SK-N-SH (cell line): Measurements from ENCODE around the gene CALN1. TPM values are rescaled to one million over a fixed set of nuclear protein-coding genes. Genes with fewer than 3 reads are reported as not detected.

Source experiments
- CTCF ChIA-PET: fragments of 300-600, 350-600 bp; formaldehyde crosslinking; extraction: SDS; loops from one replicate; lab custom pipeline; 2021; lab: Yijun Ruan, JAX
- POLR2A ChIA-PET: fragments of 350-600 bp; sonication (Branson Sonifier 250); formaldehyde crosslinking; extraction: SDS; loops from one replicate; lab custom pipeline; 2020; ENCODE audit warnings: antibody characterized with exemption, inconsistent platforms; lab: Yijun Ruan, JAX
- DNase-seq: peaks from one replicate; pipeline ENCODE4 v3.0.0; 2012
- H2AFZ ChIP-seq: fragments of 200-600 bp; sonication (generic); 2 replicates; pipeline ENCODE4 v1.8.1; 2016; ENCODE audit warnings: antibody characterized with exemption, mild to moderate bottlenecking, low read depth
- H3F3A ChIP-seq: fragments of 200-600 bp; sonication (generic); replicated peaks from 2 replicates; pipeline ENCODE3; 2016; ENCODE audit warnings: antibody characterized with exemption, mild to moderate bottlenecking; ENCODE audit not compliant: insufficient read depth
- H3K27ac ChIP-seq, 2 experiments: fragments of 200-500 bp in 1 of 2; fragments of 200-600 bp in 1 of 2; sonication (Bioruptor generic) in 1 of 2; sonication (generic), shearing (Covaris generic) in 1 of 2; 2 replicates each; pipeline versions ENCODE4 v1.5.1 to v1.6.1; 2014 to 2016; ENCODE audit warnings: low read depth in 2 of 2, inconsistent platforms in 1 of 2, low read length in 1 of 2, mild to moderate bottlenecking in 1 of 2, mixed read lengths in 1 of 2
- H3K27me3 ChIP-seq: fragments of 200-600 bp; sonication (generic), shearing (Covaris generic); 2 replicates; pipeline ENCODE4 v1.6.1; 2016; ENCODE audit warnings: mixed run types; ENCODE audit not compliant: insufficient read depth
- H3K36me3 ChIP-seq, 2 experiments: fragments of 200-500 bp in 1 of 2; fragments of 200-600 bp in 1 of 2; sonication (Bioruptor generic) in 1 of 2; sonication (generic) in 1 of 2; replicated peaks in 1 of 2; 2 replicates each; pipeline versions ENCODE3 to v1.5.1; 2014 to 2016; ENCODE audit warnings: low read length in 1 of 2, mild to moderate bottlenecking in 1 of 2; ENCODE audit not compliant: insufficient read depth in 2 of 2, control insufficient read depth in 1 of 2
- H3K4me1 ChIP-seq, 2 experiments: fragments of 200-500 bp in 1 of 2; fragments of 200-600 bp in 1 of 2; sonication (Bioruptor generic) in 1 of 2; sonication (generic), shearing (Covaris generic) in 1 of 2; 2 replicates each; pipeline versions ENCODE4 v1.5.1 to v1.6.1; 2014 to 2016; ENCODE audit warnings: low read depth in 1 of 2, low read length in 1 of 2, mixed run types in 1 of 2; ENCODE audit not compliant: insufficient read depth in 2 of 2, control insufficient read depth in 1 of 2
- H3K4me2 ChIP-seq: fragments of 200-600 bp; sonication (generic), shearing (Covaris generic); 2 replicates; pipeline ENCODE4 v1.6.1; 2017; ENCODE audit warnings: mixed run types
- H3K4me3 ChIP-seq, 2 experiments: fragments of 200-500 bp in 1 of 2; fragments of 200-600 bp in 1 of 2; sonication (Bioruptor generic) in 1 of 2; sonication (generic), shearing (Covaris generic) in 1 of 2; 2 replicates each; pipeline versions ENCODE4 v1.5.1 to v1.8.1; 2014 to 2016; ENCODE audit warnings: low read depth in 2 of 2, inconsistent platforms in 1 of 2, low read length in 1 of 2, mild to moderate bottlenecking in 1 of 2, mixed read lengths in 1 of 2, moderate library complexity in 1 of 2
- H3K79me2 ChIP-seq: fragments of 200-600 bp; sonication (generic); 2 replicates; pipeline ENCODE4 v1.8.1; 2017; ENCODE audit warnings: mild to moderate bottlenecking; ENCODE audit not compliant: insufficient read depth
- H3K9ac ChIP-seq: fragments of 200-600 bp; sonication (generic); 2 replicates; pipeline ENCODE4 v1.6.1; 2017; ENCODE audit warnings: mixed run types
- H3K9me2 ChIP-seq: fragments of 200-600 bp; sonication (generic); 2 replicates; pipeline ENCODE4 v1.6.1; 2017; ENCODE audit warnings: mixed run types
- H3K9me3 ChIP-seq: fragments of 200-600 bp; sonication (generic); 2 replicates; pipeline ENCODE4 v1.6.1; 2017; ENCODE audit warnings: mixed run types, mild to moderate bottlenecking, moderate library complexity
- H4K20me1 ChIP-seq: fragments of 200-600 bp; sonication (generic); 2 replicates; pipeline ENCODE4 v1.6.1; 2017; ENCODE audit warnings: mild to moderate bottlenecking, mixed run types; ENCODE audit not compliant: insufficient read depth
- CTCF ChIP-seq: fragments of 200-600 bp; sonication (generic); IDR thresholded peaks from 2 replicates; pipeline ENCODE4 v1.6.1; 2017; ENCODE audit warnings: antibody characterized with exemption, mild to moderate bottlenecking, moderate library complexity
- EP300 ChIP-seq, 2 experiments: IDR thresholded peaks; 2 replicates each; pipeline versions ENCODE4 v1.4.0 to v1.6.1; 2012; ENCODE audit warnings: borderline replicate concordance in 1 of 2, low read depth in 1 of 2, low read length in 1 of 2
- EZH2phosphoT487 ChIP-seq: fragments of 200-600 bp; sonication (generic); IDR thresholded peaks from 2 replicates; pipeline ENCODE4 v1.6.1; 2017; ENCODE audit warnings: low read depth, mixed run types, mild to moderate bottlenecking, antibody characterized with exemption, moderate library complexity, borderline replicate concordance
- GATA2 ChIP-seq: sonication (generic); formaldehyde crosslinking; IDR thresholded peaks from 2 replicates; pipeline ENCODE4 v1.5.0; 2020; ENCODE audit warnings: mild to moderate bottlenecking, missing genetic modification reagents
- IRF3 ChIP-seq: fragments of 150-350 bp; IDR thresholded peaks from 2 replicates; pipeline ENCODE4 v1.6.1; 2016; ENCODE audit warnings: mild to moderate bottlenecking, low read depth, low read length
- MXI1 ChIP-seq: IDR thresholded peaks from 2 replicates; pipeline ENCODE4 v1.6.1; 2012; ENCODE audit warnings: mild to moderate bottlenecking, low read depth, low read length, improper control_type of control experiment
- NFIC ChIP-seq: IDR thresholded peaks from 2 replicates; pipeline ENCODE4 v1.4.0; 2012; ENCODE audit warnings: borderline replicate concordance
- POLR2AphosphoS5 ChIP-seq: IDR thresholded peaks from 2 replicates; pipeline ENCODE4 v1.6.1; 2012; ENCODE audit warnings: low read depth, low read length
- RAD21 ChIP-seq: IDR thresholded peaks from 2 replicates; pipeline ENCODE4 v1.6.1; 2012; ENCODE audit warnings: mild to moderate bottlenecking, low read length
- REST ChIP-seq: IDR thresholded peaks from 2 replicates; pipeline ENCODE4 v1.6.1; 2012; ENCODE audit warnings: mild to moderate bottlenecking, low read depth, low read length, moderate library complexity
- RFX5 ChIP-seq: IDR thresholded peaks from 2 replicates; pipeline ENCODE4 v1.6.1; 2012; ENCODE audit warnings: mild to moderate bottlenecking, improper control_type of control experiment, low read length
- RXRA ChIP-seq: IDR thresholded peaks from 2 replicates; pipeline ENCODE4 v1.4.0; 2012; ENCODE audit warnings: low read depth, mild to moderate bottlenecking, borderline replicate concordance
- SMC3 ChIP-seq: IDR thresholded peaks from 2 replicates; pipeline ENCODE4 v1.6.1; 2012; ENCODE audit warnings: low read depth, low read length, improper control_type of control experiment
- TCF12 ChIP-seq: IDR thresholded peaks from 2 replicates; pipeline ENCODE4 v1.4.0; 2012
- TEAD4 ChIP-seq: IDR thresholded peaks from 2 replicates; pipeline ENCODE4 v1.4.0; 2012; ENCODE audit warnings: mild to moderate bottlenecking, borderline replicate concordance; ENCODE audit not compliant: insufficient read depth
- ZBTB33 ChIP-seq: IDR thresholded peaks from 2 replicates; pipeline ENCODE4 v1.4.0; 2012; ENCODE audit warnings: low read depth, borderline replicate concordance
- WGBS: methylation state at CpG from one replicate; pipeline ENCODE4 v1.1.6; 2017; ENCODE audit warnings: low lambda C conversion rate; 5-methylcytosine and 5-hydroxymethylcytosine counted together
- polyA plus RNA-seq, 3 experiments: library from polyadenylated mRNA; depleted of rRNA; stranded (reverse); fragments of >200 nt; gene quantifications; 2 replicates each; pipeline ENCODE4 v1.2.3, GENCODE V29; 2012

Gene CALN1
- polyA plus RNA-seq, 1 of the 3 experiments (the other 2 are of a cell fraction), result not detected

GRCh38 chr7:71752171-71752935, 659.8 kb downstream of the CALN1 start:
- WGBS, result 1% methylated on average over 12 of the region's 43 CpGs
- Histone ChIP-seq H3K4me1 (no peaks in the 10 kb centered on the region), H3K27ac (no peak overlapping the region), H3K9ac (no peak overlapping the region), H3F3A (no peaks in the 10 kb centered on the region), H3K36me3 (no peaks in the 10 kb centered on the region), H3K4me3 (peak overlapping the region in 1 of 2 experiments; percentile 48; a peak in 2 of 4 replicates), H4K20me1 (no peaks in the 10 kb centered on the region), H3K27me3 (no peaks in the 10 kb centered on the region)
- TF ChIP-seq EP300 (IDR thresholded peaks at IDR 0.05; ENCODE audit: borderline replicate concordance in 1 of 2, low read depth in 1 of 2, low read length in 1 of 2) (no peak), CTCF (peak; percentile 70), TCF12 (no peak), SMC3 (peak; percentile 52), RAD21 (peak; percentile 73), REST (no peak), GATA2 (no peak), EZH2phosphoT487 (no peak), POLR2AphosphoS5 (no peak)
- TF ChIP-seq, all 33 proteins: peak for 3
- Histone ChIP-seq H3K9me3 (no peaks in the 10 kb centered on the region), H3K79me2 (no peaks in the 10 kb centered on the region), H3K4me2 (peak overlapping the region; percentile 54; the same call in 1 of the 2 replicates), H3K9me2 (no peaks in the 10 kb centered on the region), H2AFZ (peak overlapping the region; percentile 51; the same call in 1 of the 2 replicates)
- DNase-seq, result peak; percentile 89
- CTCF ChIA-PET, result interaction anchor here (0.5 to 3.7 kb wide), 45 partner anchors 10 to 1034 kb away, joined by 3 to 46 read pairs (median 3); no protein-coding TSS in a partner anchor
- POLR2A ChIA-PET, result interaction anchor here (0.6 kb wide), 1 partner anchor 702 kb away, joined by 3 read pairs; no protein-coding TSS in a partner anchor

- Histone ChIP-seq H3K36me3 (no peaks in the 10 kb centered on the region), H3K9me2 (no peaks in the 10 kb centered on the region), H3K9ac (no peak overlapping the region), H4K20me1 (no peaks in the 10 kb centered on the region), H3K9me3 (no peaks in the 10 kb centered on the region), H3K27ac (no peak overlapping the region), H2AFZ (no peak overlapping the region), H3K4me1 (no peaks in the 10 kb centered on the region), H3K79me2 (no peaks in the 10 kb centered on the region), H3K4me2 (no peak overlapping the region), H3K27me3 (no peaks in the 10 kb centered on the region), H3K4me3 (no peak overlapping the region), H3F3A (no peaks in the 10 kb centered on the region)
- 30% methylated on average over 6 of the region's 6 CpGs for WGBS
- no peak for DNase-seq
- ChIA-PET CTCF (interaction anchor here (1.3 to 2.8 kb wide), 4 partner anchors 12 to 744 kb away, joined by 3 to 24 read pairs (median 8); no protein-coding TSS in a partner anchor), POLR2A (no interaction called here)
- TF ChIP-seq RAD21, result no peak
- TF ChIP-seq GATA2, result no peak
- no peak for TF ChIP-seq RFX5
- TF ChIP-seq NFIC, result no peak
- no peak for TF ChIP-seq ZBTB33
- no peak for TF ChIP-seq RXRA
- no peak for TF ChIP-seq TEAD4
- no peak for TF ChIP-seq MXI1
- no peak for TF ChIP-seq SMC3
- no peak for TF ChIP-seq IRF3
- no peak for TF ChIP-seq EP300 (IDR thresholded peaks at IDR 0.05; ENCODE audit: borderline replicate concordance in 1 of 2, low read depth in 1 of 2, low read length in 1 of 2)
- TF ChIP-seq TCF12, result no peak
- no peak for TF ChIP-seq POLR2AphosphoS5
These were observed 661.8 kb downstream of the CALN1 start for GRCh38 chr7:71750290-71750689.
